ENCODE results near the gene CYTH3. TPM values are rescaled to one million over a fixed set of nuclear protein-coding genes. Genes with fewer than 3 reads are reported as not detected.

Gene CYTH3
- total and polyA plus RNA-seq, 2 of the 13 experiments (the other 11 are each of a cell fraction or from before 2014, with no cell fraction given): 3.1 to 3.8 TPM

DNA sequence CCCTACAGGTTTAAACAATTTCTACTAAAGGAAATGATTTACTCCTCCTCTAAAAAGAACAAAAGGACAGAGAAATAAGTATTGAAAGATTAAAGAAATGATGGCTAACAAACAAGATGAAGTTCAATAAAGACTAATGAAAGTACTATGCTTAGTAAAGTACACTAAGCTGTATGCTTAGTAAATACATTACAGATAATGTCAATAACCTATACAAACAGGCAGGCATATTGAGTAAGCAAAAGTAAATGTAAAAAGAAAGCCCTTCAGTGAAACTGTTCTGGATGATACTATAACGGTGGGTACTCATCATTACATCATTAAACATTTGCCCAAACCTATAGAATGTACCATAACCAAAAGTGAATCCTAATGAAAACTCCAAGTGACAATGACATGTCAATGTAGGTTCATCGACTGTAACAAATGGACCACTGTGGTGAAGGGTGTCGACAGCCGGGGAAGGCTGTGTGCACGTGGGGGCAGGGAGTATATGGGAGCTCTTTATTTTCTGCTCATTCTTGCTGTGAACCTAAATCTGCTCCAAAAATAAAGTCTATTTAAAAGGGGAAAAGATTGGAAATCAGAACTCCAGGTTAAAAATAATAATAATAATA lies 34.0 kb downstream of the CYTH3 start (continued):
- TF ChIP-seq, protein P1, sequence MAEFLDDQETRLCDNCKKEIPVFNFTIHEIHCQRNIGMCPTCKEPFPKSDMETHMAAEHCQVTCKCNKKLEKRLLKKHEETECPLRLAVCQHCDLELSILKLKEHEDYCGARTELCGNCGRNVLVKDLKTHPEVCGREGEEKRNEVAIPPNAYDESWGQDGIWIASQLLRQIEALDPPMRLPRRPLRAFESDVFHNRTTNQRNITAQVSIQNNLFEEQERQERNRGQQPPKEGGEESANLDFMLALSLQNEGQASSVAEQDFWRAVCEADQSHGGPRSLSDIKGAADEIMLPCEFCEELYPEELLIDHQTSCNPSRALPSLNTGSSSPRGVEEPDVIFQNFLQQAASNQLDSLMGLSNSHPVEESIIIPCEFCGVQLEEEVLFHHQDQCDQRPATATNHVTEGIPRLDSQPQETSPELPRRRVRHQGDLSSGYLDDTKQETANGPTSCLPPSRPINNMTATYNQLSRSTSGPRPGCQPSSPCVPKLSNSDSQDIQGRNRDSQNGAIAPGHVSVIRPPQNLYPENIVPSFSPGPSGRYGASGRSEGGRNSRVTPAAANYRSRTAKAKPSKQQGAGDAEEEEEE (CRISPR knock-in tag; IDR thresholded peaks at IDR 0.05; ENCODE audit: borderline replicate concordance): no peak
- TF ChIP-seq NFYC (CRISPR knock-in tag; IDR thresholded peaks at IDR 0.05): no peak
- no peak for TF ChIP-seq ZNF3 (CRISPR knock-in tag; IDR thresholded peaks at IDR 0.05)
- TF ChIP-seq SP140L (CRISPR knock-in tag; IDR thresholded peaks at IDR 0.05; ENCODE audit: borderline replicate concordance): no peak
- TF ChIP-seq HNRNPUL1 (IDR thresholded peaks at IDR 0.05; ENCODE audit: low read depth, low read length): no peak
- TF ChIP-seq, protein P2, sequence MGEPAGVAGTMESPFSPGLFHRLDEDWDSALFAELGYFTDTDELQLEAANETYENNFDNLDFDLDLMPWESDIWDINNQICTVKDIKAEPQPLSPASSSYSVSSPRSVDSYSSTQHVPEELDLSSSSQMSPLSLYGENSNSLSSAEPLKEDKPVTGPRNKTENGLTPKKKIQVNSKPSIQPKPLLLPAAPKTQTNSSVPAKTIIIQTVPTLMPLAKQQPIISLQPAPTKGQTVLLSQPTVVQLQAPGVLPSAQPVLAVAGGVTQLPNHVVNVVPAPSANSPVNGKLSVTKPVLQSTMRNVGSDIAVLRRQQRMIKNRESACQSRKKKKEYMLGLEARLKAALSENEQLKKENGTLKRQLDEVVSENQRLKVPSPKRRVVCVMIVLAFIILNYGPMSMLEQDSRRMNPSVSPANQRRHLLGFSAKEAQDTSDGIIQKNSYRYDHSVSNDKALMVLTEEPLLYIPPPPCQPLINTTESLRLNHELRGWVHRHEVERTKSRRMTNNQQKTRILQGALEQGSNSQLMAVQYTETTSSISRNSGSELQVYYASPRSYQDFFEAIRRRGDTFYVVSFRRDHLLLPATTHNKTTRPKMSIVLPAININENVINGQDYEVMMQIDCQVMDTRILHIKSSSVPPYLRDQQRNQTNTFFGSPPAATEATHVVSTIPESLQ (CRISPR knock-in tag; conservative IDR thresholded peaks at IDR 0.05): no peak
- TF ChIP-seq MLLT10 (CRISPR knock-in tag; IDR thresholded peaks at IDR 0.05): no peak
- no peak for TF ChIP-seq ZNF333 (CRISPR knock-in tag; IDR thresholded peaks at IDR 0.05; ENCODE audit: borderline replicate concordance)
- TF ChIP-seq, protein P3, sequence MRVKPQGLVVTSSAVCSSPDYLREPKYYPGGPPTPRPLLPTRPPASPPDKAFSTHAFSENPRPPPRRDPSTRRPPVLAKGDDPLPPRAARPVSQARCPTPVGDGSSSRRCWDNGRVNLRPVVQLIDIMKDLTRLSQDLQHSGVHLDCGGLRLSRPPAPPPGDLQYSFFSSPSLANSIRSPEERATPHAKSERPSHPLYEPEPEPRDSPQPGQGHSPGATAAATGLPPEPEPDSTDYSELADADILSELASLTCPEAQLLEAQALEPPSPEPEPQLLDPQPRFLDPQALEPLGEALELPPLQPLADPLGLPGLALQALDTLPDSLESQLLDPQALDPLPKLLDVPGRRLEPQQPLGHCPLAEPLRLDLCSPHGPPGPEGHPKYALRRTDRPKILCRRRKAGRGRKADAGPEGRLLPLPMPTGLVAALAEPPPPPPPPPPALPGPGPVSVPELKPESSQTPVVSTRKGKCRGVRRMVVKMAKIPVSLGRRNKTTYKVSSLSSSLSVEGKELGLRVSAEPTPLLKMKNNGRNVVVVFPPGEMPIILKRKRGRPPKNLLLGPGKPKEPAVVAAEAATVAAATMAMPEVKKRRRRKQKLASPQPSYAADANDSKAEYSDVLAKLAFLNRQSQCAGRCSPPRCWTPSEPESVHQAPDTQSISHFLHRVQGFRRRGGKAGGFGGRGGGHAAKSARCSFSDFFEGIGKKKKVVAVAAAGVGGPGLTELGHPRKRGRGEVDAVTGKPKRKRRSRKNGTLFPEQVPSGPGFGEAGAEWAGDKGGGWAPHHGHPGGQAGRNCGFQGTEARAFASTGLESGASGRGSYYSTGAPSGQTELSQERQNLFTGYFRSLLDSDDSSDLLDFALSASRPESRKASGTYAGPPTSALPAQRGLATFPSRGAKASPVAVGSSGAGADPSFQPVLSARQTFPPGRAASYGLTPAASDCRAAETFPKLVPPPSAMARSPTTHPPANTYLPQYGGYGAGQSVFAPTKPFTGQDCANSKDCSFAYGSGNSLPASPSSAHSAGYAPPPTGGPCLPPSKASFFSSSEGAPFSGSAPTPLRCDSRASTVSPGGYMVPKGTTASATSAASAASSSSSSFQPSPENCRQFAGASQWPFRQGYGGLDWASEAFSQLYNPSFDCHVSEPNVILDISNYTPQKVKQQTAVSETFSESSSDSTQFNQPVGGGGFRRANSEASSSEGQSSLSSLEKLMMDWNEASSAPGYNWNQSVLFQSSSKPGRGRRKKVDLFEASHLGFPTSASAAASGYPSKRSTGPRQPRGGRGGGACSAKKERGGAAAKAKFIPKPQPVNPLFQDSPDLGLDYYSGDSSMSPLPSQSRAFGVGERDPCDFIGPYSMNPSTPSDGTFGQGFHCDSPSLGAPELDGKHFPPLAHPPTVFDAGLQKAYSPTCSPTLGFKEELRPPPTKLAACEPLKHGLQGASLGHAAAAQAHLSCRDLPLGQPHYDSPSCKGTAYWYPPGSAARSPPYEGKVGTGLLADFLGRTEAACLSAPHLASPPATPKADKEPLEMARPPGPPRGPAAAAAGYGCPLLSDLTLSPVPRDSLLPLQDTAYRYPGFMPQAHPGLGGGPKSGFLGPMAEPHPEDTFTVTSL (CRISPR knock-in tag; IDR thresholded peaks at IDR 0.05; ENCODE audit: borderline replicate concordance): no peak; the same call in 1 of the 2 replicates
- TF ChIP-seq ZNF792 (CRISPR knock-in tag; IDR thresholded peaks at IDR 0.05): 0 out of 2 replicates have a peak, but pooled peaks have one; percentile 45
- TF ChIP-seq, protein P4, sequence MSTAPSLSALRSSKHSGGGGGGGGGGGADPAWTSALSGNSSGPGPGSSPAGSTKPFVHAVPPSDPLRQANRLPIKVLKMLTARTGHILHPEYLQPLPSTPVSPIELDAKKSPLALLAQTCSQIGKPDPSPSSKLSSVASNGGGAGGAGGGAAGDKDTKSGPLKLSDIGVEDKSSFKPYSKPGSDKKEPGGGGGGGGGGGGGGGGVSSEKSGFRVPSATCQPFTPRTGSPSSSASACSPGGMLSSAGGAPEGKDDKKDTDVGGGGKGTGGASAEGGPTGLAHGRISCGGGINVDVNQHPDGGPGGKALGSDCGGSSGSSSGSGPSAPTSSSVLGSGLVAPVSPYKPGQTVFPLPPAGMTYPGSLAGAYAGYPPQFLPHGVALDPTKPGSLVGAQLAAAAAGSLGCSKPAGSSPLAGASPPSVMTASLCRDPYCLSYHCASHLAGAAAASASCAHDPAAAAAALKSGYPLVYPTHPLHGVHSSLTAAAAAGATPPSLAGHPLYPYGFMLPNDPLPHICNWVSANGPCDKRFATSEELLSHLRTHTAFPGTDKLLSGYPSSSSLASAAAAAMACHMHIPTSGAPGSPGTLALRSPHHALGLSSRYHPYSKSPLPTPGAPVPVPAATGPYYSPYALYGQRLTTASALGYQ (CRISPR knock-in tag; IDR thresholded peaks at IDR 0.05): peak; percentile 97
- no peak for TF ChIP-seq NCOR1 (IDR thresholded peaks at IDR 0.05; ENCODE audit: borderline replicate concordance, low read length)
- no peak for TF ChIP-seq EZH2 (conservative IDR thresholded peaks at IDR 0.05; ENCODE audit: low read depth, low read length)
- TF ChIP-seq SIX4 (CRISPR knock-in tag; IDR thresholded peaks at IDR 0.05): peak; percentile 56
- TF ChIP-seq MED8 (CRISPR knock-in tag; IDR thresholded peaks at IDR 0.05; ENCODE audit: insufficient replicate concordance): no peak
- no peak for TF ChIP-seq RBM22 (optimal IDR thresholded peaks at IDR 0.05; ENCODE audit: low read length)
- TF ChIP-seq, protein P5, sequence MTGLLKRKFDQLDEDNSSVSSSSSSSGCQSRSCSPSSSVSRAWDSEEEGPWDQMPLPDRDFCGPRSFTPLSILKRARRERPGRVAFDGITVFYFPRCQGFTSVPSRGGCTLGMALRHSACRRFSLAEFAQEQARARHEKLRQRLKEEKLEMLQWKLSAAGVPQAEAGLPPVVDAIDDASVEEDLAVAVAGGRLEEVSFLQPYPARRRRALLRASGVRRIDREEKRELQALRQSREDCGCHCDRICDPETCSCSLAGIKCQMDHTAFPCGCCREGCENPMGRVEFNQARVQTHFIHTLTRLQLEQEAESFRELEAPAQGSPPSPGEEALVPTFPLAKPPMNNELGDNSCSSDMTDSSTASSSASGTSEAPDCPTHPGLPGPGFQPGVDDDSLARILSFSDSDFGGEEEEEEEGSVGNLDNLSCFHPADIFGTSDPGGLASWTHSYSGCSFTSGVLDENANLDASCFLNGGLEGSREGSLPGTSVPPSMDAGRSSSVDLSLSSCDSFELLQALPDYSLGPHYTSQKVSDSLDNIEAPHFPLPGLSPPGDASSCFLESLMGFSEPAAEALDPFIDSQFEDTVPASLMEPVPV (CRISPR knock-in tag; IDR thresholded peaks at IDR 0.05): no peak
